Neuronal stem cell (in vitro differentiated cells): ENCODE measurements around the gene RAB11B.
"Not testable (repeated sequence)": the region's sequence is repeated elsewhere in the genome, so short reads cannot be mapped to it uniquely, and the experiment has no call there.

Experiments
- DNase-seq: peaks from one replicate; pipeline ENCODE4 v3.0.0-alpha.2; 2013; ENCODE audit warnings: low spot score
- H2AFZ ChIP-seq: one replicate; pipeline ENCODE4 v1.6.1; 2013; ENCODE audit warnings: mild to moderate bottlenecking, low read length, inconsistent platforms
- H2AK5ac ChIP-seq: 2 replicates; pipeline ENCODE4 v1.6.1; 2013; ENCODE audit warnings: low read depth, mild to moderate bottlenecking, inconsistent platforms, low read length, moderate library complexity, mixed read lengths
- H2BK120ac ChIP-seq: 2 replicates; pipeline ENCODE4 v1.6.1; 2013; ENCODE audit warnings: low read depth, mild to moderate bottlenecking, inconsistent platforms, low read length, moderate library complexity, mixed read lengths
- H2BK12ac ChIP-seq: one replicate; pipeline ENCODE4 v1.6.1; 2013; ENCODE audit warnings: low read length, inconsistent platforms
- H2BK15ac ChIP-seq: 2 replicates; pipeline ENCODE4 v1.6.1; 2013; ENCODE audit warnings: mild to moderate bottlenecking, low read length, inconsistent platforms, mixed read lengths
- H2BK5ac ChIP-seq: one replicate; pipeline ENCODE4 v1.6.1; 2013; ENCODE audit warnings: inconsistent platforms, mild to moderate bottlenecking, low read length, moderate library complexity
- H3K14ac ChIP-seq: one replicate; pipeline ENCODE4 v1.6.1; 2013; ENCODE audit warnings: low read length, inconsistent platforms
- H3K18ac ChIP-seq: 2 replicates; pipeline ENCODE4 v1.6.1; 2013; ENCODE audit warnings: low read length, inconsistent platforms
- H3K23ac ChIP-seq: 2 replicates; pipeline ENCODE4 v1.6.1; 2013; ENCODE audit warnings: low read depth, mild to moderate bottlenecking, mixed read lengths, low read length, inconsistent platforms; ENCODE audit not compliant: poor library complexity
- H3K27ac ChIP-seq: replicated peaks from 3 replicates; pipeline ENCODE4 v1.5.1; 2013; ENCODE audit warnings: low read length, inconsistent platforms
- H3K27me3 ChIP-seq, 3 experiments: 2 replicates each; pipeline ENCODE4 v1.6.1; 2013; ENCODE audit warnings: low read length in 3 of 3, mild to moderate bottlenecking in 2 of 3, inconsistent platforms in 1 of 3, low read depth in 1 of 3, mixed read lengths in 1 of 3, moderate library complexity in 1 of 3; ENCODE audit not compliant: control insufficient read depth in 3 of 3, insufficient read depth in 3 of 3
- H3K36me3 ChIP-seq, 2 donors: replicated peaks in 1 of 2; 2 replicates each; pipeline ENCODE4 v1.6.1; 2013; ENCODE audit warnings: low read length in 2 of 2; ENCODE audit not compliant: control insufficient read depth in 2 of 2, insufficient read depth in 2 of 2
- H3K4ac ChIP-seq: 2 replicates; pipeline ENCODE4 v1.6.1; 2013; ENCODE audit warnings: inconsistent platforms, mild to moderate bottlenecking, low read length, moderate library complexity
- H3K4me1 ChIP-seq, 2 donors: 1 replicate in 1 of 2; 2 replicates in 1 of 2; pipeline ENCODE4 v1.6.1; 2013; ENCODE audit warnings: low read length in 2 of 2, low read depth in 1 of 2; ENCODE audit not compliant: control insufficient read depth in 2 of 2, insufficient read depth in 1 of 2
- H3K4me2 ChIP-seq: one replicate; pipeline ENCODE4 v1.6.1; 2013; ENCODE audit warnings: mild to moderate bottlenecking, low read length, inconsistent platforms; ENCODE audit not compliant: insufficient read depth, poor library complexity, severe bottlenecking
- H3K4me3 ChIP-seq, 2 donors: 2 replicates each; pipeline ENCODE4 v1.5.1; 2013; ENCODE audit warnings: low read length in 2 of 2, mild to moderate bottlenecking in 2 of 2, inconsistent platforms in 1 of 2, moderate library complexity in 1 of 2
- H3K79me1 ChIP-seq: one replicate; pipeline ENCODE4 v1.6.1; 2013; ENCODE audit warnings: low read depth, mild to moderate bottlenecking, inconsistent platforms, low read length, moderate library complexity
- H3K9ac ChIP-seq: one replicate; pipeline ENCODE4 v1.6.1; 2013; ENCODE audit warnings: mild to moderate bottlenecking, low read depth, low read length, inconsistent platforms; ENCODE audit not compliant: poor library complexity
- H3K9me3 ChIP-seq, 2 donors: replicated peaks in 1 of 2; 2 replicates each; pipeline versions ENCODE3 to v1.6.1; 2013; ENCODE audit warnings: low read length in 2 of 2, mild to moderate bottlenecking in 2 of 2, inconsistent platforms in 1 of 2, low read depth in 1 of 2, mixed read lengths in 1 of 2, moderate library complexity in 1 of 2; ENCODE audit not compliant: control insufficient read depth in 2 of 2, insufficient read depth in 1 of 2
- H4K8ac ChIP-seq: one replicate; pipeline ENCODE4 v1.6.1; 2013; ENCODE audit warnings: low read depth, mild to moderate bottlenecking, inconsistent platforms, low read length, moderate library complexity
- H4K91ac ChIP-seq: one replicate; pipeline ENCODE4 v1.6.1; 2013; ENCODE audit warnings: low read length, low read depth, mild to moderate bottlenecking, inconsistent platforms; ENCODE audit not compliant: poor library complexity
- WGBS, 2 donors: extraction: QIAGEN DNeasy Blood & Tissue Kit; methylation state at CpG; one replicate each; pipeline ENCODE4 v1.1.7; 2013; ENCODE audit warnings: missing lambda C conversion rate in 2 of 2, mixed read lengths in 1 of 2; ENCODE audit not compliant: insufficient read length in 2 of 2, insufficient replicate concordance in 1 of 2; ENCODE audit errors: extremely low coverage in 2 of 2; 5-methylcytosine and 5-hydroxymethylcytosine counted together

RAB11B gene

GRCh38 chr19:8343483-8343844 is 46.7 kb upstream of the RAB11B start:
- Histone ChIP-seq H3K27ac (no peak overlapping the region), H3K9me3 (no peaks in the 10 kb centered on the region), H2BK5ac (no peak overlapping the region), H4K91ac (no peak overlapping the region), H2AFZ (peak overlapping the region; percentile 86), H3K9ac (no peak overlapping the region), H2BK15ac (no peak overlapping the region), H4K8ac (no peak overlapping the region), H3K4me1 (peaks cover 4 to 6% of the 10 kb centered on the region in 2 donors), H3K36me3 (no peaks in the 10 kb centered on the region), H3K23ac (no peak overlapping the region), H3K79me1 (no peaks in the 10 kb centered on the region), H2BK12ac (no peak overlapping the region), H2BK120ac (no peak overlapping the region), H3K27me3 (peaks cover 5 to 40% (median 29%) of the 10 kb centered on the region in 3 experiments), H2AK5ac (no peak overlapping the region), H3K4ac (no peak overlapping the region), H3K4me3 (no peak overlapping the region), H3K14ac (no peak overlapping the region), H3K18ac (no peak overlapping the region), H3K4me2 (peak overlapping the region; percentile 25)
- no peak for DNase-seq
- no CpG with 5 or more reads among the region's 11 CpGs for WGBS, 2 donors

- not testable (repeated sequence) for H3K79me1 ChIP-seq, H2BK5ac ChIP-seq, DNase-seq, H4K91ac ChIP-seq, H3K27me3 ChIP-seq, H3K36me3 ChIP-seq, H3K9me3 ChIP-seq, H2BK12ac ChIP-seq, H3K4me1 ChIP-seq, H3K4me3 ChIP-seq, H2BK120ac ChIP-seq, H2AFZ ChIP-seq, H3K9ac ChIP-seq, H3K23ac ChIP-seq, H3K14ac ChIP-seq, H2AK5ac ChIP-seq, H3K4ac ChIP-seq, H3K18ac ChIP-seq, H3K27ac ChIP-seq, H3K4me2 ChIP-seq, H4K8ac ChIP-seq, H2BK15ac ChIP-seq
- no CpG with 5 or more reads among the region's 8 CpGs for WGBS, 2 donors
These were observed 40.4 kb upstream of the RAB11B start for GRCh38 chr19:8349629-8350372.

GRCh38 chr19:8352134-8352827 is 37.9 kb upstream of the RAB11B start:
- Histone ChIP-seq H3K4me1 (peaks cover 0 to 9% of the 10 kb centered on the region in 2 donors), H4K91ac (no peak overlapping the region), H2BK120ac (no peak overlapping the region), H2BK5ac (no peak overlapping the region), H2BK15ac (no peak overlapping the region), H2AFZ (peak overlapping the region; percentile 75), H4K8ac (no peak overlapping the region), H3K4me3 (no peak overlapping the region), H3K4ac (no peak overlapping the region), H3K27me3 (no peaks in the 10 kb centered on the region), H3K9me3 (peaks cover 0 to 3% of the 10 kb centered on the region in 2 donors), H3K18ac (no peak overlapping the region), H2AK5ac (no peak overlapping the region), H3K4me2 (peak overlapping the region; percentile 26), H3K27ac (peak overlapping the region; percentile 66), H2BK12ac (no peak overlapping the region), H3K23ac (no peak overlapping the region), H3K79me1 (peaks cover 2% of the 10 kb centered on the region), H3K14ac (no peak overlapping the region), H3K36me3 (no peaks in the 10 kb centered on the region), H3K9ac (no peak overlapping the region)
- no peak for DNase-seq
- WGBS, 2 donors, result 67% methylated on average over 1 of the region's 10 CpGs; no CpG with 5 or more reads in 1 of the 2 donors

GRCh38 chr19:8352845-8353244 is 37.3 kb upstream of the RAB11B start:
- H3K27ac ChIP-seq, result peak overlapping the region; percentile 66
- not testable (repeated sequence) for H2AK5ac ChIP-seq, H3K14ac ChIP-seq, H4K8ac ChIP-seq, H3K18ac ChIP-seq, H2BK5ac ChIP-seq, H3K4me1 ChIP-seq, H3K27me3 ChIP-seq, H2BK120ac ChIP-seq, H3K79me1 ChIP-seq, H3K23ac ChIP-seq, H3K36me3 ChIP-seq, H3K4me2 ChIP-seq, H3K9ac ChIP-seq, DNase-seq, H2BK12ac ChIP-seq, H2BK15ac ChIP-seq, H4K91ac ChIP-seq, H3K4me3 ChIP-seq, H3K4ac ChIP-seq, H3K9me3 ChIP-seq
- no CpG with 5 or more reads among the region's 5 CpGs for WGBS, 2 donors
- peak overlapping the region; percentile 75 for H2AFZ ChIP-seq
